Right lobe of liver (tissue), 6 donors: Measurements from ENCODE around the gene ZFAND3. TPM values are rescaled to one million over a fixed set of nuclear protein-coding genes. Genes with fewer than 3 reads are reported as not detected.

Source experiments
- ATAC-seq, 4 donors: fragments of 200-7000 bp; cut with Tn5 transposase; one replicate each; pipeline ENCODE4 v1.9.1; 2020; ENCODE audit warnings: mild to moderate bottlenecking in 4 of 4, moderate library complexity in 4 of 4
- DNase-seq, 3 donors: peaks; one replicate each; pipeline ENCODE4 v3.0.0-alpha.2; 2020
- H3K27ac ChIP-seq, 3 donors: fragments of 200-600 bp; one replicate each; pipeline ENCODE4 v1.8.0; 2022
- H3K27me3 ChIP-seq, 2 donors: fragments of 200-600 bp; one replicate each; pipeline ENCODE4 v1.8.0; 2022
- H3K36me3 ChIP-seq, 4 donors: fragments of 200-600 bp; sonication (generic) in 1 of 4; one replicate each; pipeline versions ENCODE4 v1.5.1 to v1.8.0; 2017 to 2022; ENCODE audit warnings: control low read depth in 1 of 4
- H3K4me1 ChIP-seq, 4 donors: fragments of 200-600 bp; sonication (generic) in 1 of 4; one replicate each; pipeline versions ENCODE4 v1.5.1 to v1.8.0; 2017 to 2022; ENCODE audit warnings: control low read depth in 1 of 4
- H3K4me3 ChIP-seq, 3 donors: fragments of 200-600 bp; one replicate each; pipeline ENCODE4 v1.8.0; 2022
- H3K9me3 ChIP-seq, 4 donors: fragments of 200-600 bp; sonication (generic) in 1 of 4; one replicate each; pipeline versions ENCODE4 v1.5.1 to v1.8.0; 2017 to 2022; ENCODE audit warnings: control low read depth in 1 of 4
- POLR2A ChIP-seq: fragments of 450-650 bp; IDR thresholded peaks from one replicate; pipeline ENCODE4 v1.6.1; 2017; ENCODE audit warnings: antibody characterized with exemption, mild to moderate bottlenecking
- WGBS: methylation state at CpG from one replicate; pipeline ENCODE4 v1.1.6; 2018; ENCODE audit warnings: low coverage, low lambda C conversion rate; ENCODE audit not compliant: insufficient coverage; ENCODE audit errors: missing lambda C conversion rate; 5-methylcytosine and 5-hydroxymethylcytosine counted together
- intact Hi-C, 2 donors: fragments of 100-400 bp; cut with DNase I; formaldehyde crosslinking; loops; one replicate each; pipeline versions ENCODE4 v1.11.2 to v1.14.1; 2022
- total RNA-seq, 6 experiments: library from RNA; depleted of rRNA in 2 of 6; stranded (reverse); fragments of >200 nt in 2 of 6; fragmentation: NEBNext Ultra II Directional in 3 of 6; extraction: Animal tissue kit (Norgen Biotek cat#: 25700) in 3 of 6; gene quantifications; one replicate each; pipeline versions ENCODE4 v1.1.0 to v1.2.4, GENCODE V29; 2016 to 2023
- TF ChIP-seq, protein P1 (sequence below), 4 donors: fragments of 200-600 bp in 3 of 4; fragments of 450-650 bp in 1 of 4; IDR thresholded peaks; one replicate each; pipeline versions ENCODE4 v1.5.1 to v1.8.0; 2016 to 2022; ENCODE audit warnings: antibody characterized with exemption in 4 of 4, mild to moderate bottlenecking in 2 of 4
- donor health status: DM: no; HTN: yes; CAD: no.
- donor health status: DM: no; HTN: no; CAD: no.
- donor health status: DM: no; HTN: no; CAD: no.
- donor health status: DM: no; HTN: yes; CAD: no.
- donor health status: DM: no; HTN: yes; CAD: no.

Gene ZFAND3
- total RNA-seq, 6 experiments from 2014 or later, result 43.1 to 66.5 (median 53.2) TPM

DNA sequence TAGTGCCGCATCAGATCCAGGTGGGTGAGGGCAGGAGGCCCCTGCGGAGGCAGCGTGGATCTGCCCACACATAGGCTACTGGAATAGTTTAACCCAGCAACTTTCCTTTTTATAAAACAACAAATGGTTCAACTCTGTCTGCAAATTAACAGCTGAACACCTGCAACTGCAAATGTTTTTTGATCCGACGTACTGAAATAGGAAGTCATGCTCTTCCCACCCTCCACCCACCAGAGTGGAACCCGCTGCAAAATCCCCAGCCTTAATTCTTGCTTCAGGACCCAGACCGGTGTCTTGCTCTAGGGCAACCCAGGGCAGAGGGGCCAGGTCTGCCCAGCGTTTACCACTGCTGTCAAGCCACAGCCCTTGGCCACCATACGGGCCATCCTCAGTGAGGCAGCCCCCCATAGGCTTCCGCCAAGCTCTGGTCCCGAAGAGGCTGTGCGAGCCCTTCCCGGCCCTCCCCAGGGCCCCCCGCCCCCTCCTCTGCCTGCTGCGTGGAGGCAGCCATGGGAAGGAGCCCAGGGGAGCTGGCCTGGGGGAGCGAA lies 334.3 kb downstream of the ZFAND3 start:
- no peak for DNase-seq
- WGBS, result 78% methylated on average over 4 of the region's 16 CpGs
- no peaks in the 10 kb centered on the region for H3K27me3 ChIP-seq
- ATAC-seq, result no peak
- H3K9me3 ChIP-seq, result no peaks in the 10 kb centered on the region
- intact Hi-C loops, result no loop called here
- H3K36me3 ChIP-seq, result peaks cover 0 to 12% (median 4%) of the 10 kb centered on the region in 4 donors
- no peaks in the 10 kb centered on the region for H3K4me1 ChIP-seq
- no peak overlapping the region for H3K4me3 ChIP-seq
- H3K27ac ChIP-seq, result no peak overlapping the region
- TF ChIP-seq, protein P1, sequence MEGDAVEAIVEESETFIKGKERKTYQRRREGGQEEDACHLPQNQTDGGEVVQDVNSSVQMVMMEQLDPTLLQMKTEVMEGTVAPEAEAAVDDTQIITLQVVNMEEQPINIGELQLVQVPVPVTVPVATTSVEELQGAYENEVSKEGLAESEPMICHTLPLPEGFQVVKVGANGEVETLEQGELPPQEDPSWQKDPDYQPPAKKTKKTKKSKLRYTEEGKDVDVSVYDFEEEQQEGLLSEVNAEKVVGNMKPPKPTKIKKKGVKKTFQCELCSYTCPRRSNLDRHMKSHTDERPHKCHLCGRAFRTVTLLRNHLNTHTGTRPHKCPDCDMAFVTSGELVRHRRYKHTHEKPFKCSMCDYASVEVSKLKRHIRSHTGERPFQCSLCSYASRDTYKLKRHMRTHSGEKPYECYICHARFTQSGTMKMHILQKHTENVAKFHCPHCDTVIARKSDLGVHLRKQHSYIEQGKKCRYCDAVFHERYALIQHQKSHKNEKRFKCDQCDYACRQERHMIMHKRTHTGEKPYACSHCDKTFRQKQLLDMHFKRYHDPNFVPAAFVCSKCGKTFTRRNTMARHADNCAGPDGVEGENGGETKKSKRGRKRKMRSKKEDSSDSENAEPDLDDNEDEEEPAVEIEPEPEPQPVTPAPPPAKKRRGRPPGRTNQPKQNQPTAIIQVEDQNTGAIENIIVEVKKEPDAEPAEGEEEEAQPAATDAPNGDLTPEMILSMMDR (IDR thresholded peaks at IDR 0.05), result no peak
- TF ChIP-seq POLR2A, result no peak

DNA sequence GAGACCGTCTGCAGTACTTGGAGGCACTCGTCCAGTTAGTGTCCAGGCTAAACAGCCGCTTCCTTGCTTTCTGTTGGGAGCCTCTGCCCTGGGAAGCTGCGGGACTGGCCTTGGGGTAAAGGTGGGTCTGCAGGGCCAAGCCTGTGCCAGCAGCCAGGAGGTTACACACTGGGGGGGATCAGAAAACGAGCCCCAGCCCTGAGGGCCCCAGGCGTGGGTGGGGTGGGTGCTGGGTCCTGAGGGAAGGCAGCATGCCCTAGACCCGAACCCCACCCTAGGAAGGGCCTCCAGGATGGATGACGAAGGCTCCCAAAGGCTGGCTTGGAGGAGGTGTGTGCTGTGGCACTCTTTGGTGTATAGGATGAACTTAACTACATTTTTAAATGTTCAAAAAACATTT lies 335.2 kb downstream of the ZFAND3 start:
- intact Hi-C loops, result no loop called here
- no peak overlapping the region for H3K4me3 ChIP-seq
- WGBS, result 89% methylated on average over 3 of the region's 8 CpGs
- no peaks in the 10 kb centered on the region for H3K9me3 ChIP-seq
- no peaks in the 10 kb centered on the region for H3K4me1 ChIP-seq
- H3K27ac ChIP-seq, result no peak overlapping the region
- TF ChIP-seq, protein P1 (IDR thresholded peaks at IDR 0.05), result no peak
- TF ChIP-seq POLR2A, result no peak
- no peaks in the 10 kb centered on the region for H3K27me3 ChIP-seq
- no peak for DNase-seq
- ATAC-seq, result no peak
- peaks cover 0 to 12% (median 4%) of the 10 kb centered on the region in 4 donors for H3K36me3 ChIP-seq

DNA sequence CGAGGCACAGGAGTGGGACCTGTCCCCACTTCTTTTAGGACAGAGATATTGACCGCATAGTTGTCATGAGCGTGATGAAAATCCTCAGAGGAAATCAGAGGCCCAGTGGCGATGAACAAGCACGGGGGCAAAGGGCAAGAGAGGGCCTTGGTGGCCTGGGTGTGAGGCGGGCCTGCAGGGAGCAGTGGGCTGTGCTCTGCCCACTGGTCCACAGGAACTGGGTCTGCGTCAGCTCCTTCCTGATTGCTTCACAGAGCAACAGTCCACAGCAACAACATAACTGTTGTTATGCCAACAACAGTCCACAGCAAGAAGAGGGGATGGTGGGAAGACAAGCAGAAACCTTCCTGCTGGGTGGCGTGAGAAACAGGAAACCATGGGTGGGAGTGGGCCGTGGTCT lies 335.6 kb downstream of the ZFAND3 start:
- Histone ChIP-seq H3K4me1 (no peaks in the 10 kb centered on the region), H3K27ac (no peak overlapping the region), H3K9me3 (no peaks in the 10 kb centered on the region), H3K27me3 (no peaks in the 10 kb centered on the region), H3K4me3 (no peak overlapping the region), H3K36me3 (peaks cover 0 to 12% (median 4%) of the 10 kb centered on the region in 4 donors)
- intact Hi-C loops, result no loop called here
- ATAC-seq (peak; percentile 38 to 62 (median 54)), DNase-seq (no peak)
- no peak for TF ChIP-seq POLR2A
- TF ChIP-seq, protein P1 (IDR thresholded peaks at IDR 0.05), result no peak
- WGBS, result 66% methylated on average over 2 of the region's 9 CpGs

DNA sequence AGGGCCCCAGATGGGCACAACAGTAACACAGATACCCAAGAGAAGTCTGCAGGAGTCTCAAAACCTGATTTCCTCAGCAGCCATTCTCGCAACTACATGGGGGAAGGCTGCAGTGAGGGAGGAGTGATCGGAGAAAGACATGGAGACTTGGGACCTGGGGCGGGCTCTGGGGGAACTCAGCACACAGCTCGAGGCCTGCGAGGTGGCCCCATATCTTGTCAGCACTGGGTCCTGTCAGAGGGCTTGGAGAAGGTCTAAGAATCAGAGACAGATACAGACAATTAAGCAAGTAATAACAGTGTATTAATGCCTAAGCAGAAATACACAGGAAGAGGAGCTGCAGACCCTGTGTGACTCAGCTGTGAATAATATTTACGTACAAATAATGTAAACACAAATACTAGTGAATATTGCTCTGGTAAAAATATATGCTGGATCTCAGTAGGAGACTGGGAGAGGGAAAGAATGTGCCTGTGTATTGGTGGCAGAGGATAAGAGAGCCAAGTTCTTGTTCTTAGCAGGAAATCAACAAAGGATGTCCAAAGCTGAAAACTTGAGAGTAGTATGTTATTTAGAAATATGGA lies 336.2 kb downstream of the ZFAND3 start:
- H3K9me3 ChIP-seq, result no peaks in the 10 kb centered on the region
- WGBS, result 88% methylated on average over 6 of the region's 6 CpGs
- H3K4me1 ChIP-seq, result no peaks in the 10 kb centered on the region
- intact Hi-C loops, result no loop called here
- H3K27ac ChIP-seq, result no peak overlapping the region
- H3K36me3 ChIP-seq, result peaks cover 0 to 12% (median 4%) of the 10 kb centered on the region in 4 donors
- no peak for DNase-seq
- no peaks in the 10 kb centered on the region for H3K27me3 ChIP-seq
- H3K4me3 ChIP-seq, result no peak overlapping the region
- no peak for TF ChIP-seq POLR2A
- TF ChIP-seq, protein P1 (IDR thresholded peaks at IDR 0.05), result no peak
- ATAC-seq, result no peak
